Lower leg skin (tissue), 3 donors: ENCODE measurements around the gene TAF11L7.

Experiments used
- CTCF ChIP-seq, 3 donors: fragments of 450-650 bp; IDR thresholded peaks; one replicate each; pipeline ENCODE4 v1.5.1; 2016; ENCODE audit warnings: antibody characterized with exemption in 3 of 3, mild to moderate bottlenecking in 3 of 3, moderate library complexity in 2 of 3
- POLR2A ChIP-seq, 2 donors: fragments of 450-650 bp; IDR thresholded peaks; one replicate each; pipeline ENCODE4 v1.6.1; 2016 to 2017; ENCODE audit warnings: antibody characterized with exemption in 2 of 2, mild to moderate bottlenecking in 1 of 2, moderate library complexity in 1 of 2

DNA sequence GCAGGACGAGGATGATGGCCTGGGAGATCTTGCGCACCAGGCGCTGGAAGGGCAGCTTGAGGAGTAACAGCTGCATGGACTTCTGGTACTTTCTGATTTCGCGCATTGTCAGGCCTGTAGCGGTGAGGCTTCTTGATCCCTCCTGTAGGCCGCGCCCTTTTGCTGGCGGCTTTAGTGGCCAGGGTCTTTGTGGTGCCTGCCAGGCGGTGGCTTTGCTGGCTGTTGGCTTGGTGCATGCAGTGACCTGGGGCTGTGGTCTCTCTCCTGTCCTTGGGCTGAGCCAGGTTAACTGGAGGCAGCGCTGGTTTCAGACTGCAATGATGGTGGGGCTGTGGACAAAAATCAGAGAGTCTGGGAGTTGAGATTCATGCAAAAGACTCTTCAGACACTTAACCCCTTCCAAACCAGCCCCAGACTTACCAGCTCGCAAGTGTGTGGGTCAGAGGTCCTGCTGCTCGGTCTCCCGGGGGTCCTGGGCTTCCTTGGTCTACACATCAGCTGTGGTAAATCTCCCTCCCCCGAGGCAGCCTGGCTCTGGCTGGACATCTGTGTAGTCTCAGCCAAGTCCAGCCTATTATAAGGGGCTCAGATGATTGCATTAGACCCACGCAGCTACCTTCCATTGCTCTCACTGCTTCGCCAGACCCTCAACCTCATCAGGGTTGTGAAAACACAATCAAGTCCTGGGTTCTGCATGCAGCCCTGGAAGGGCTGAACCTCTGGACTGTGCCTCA, 29.5 kb upstream of the TAF11L7 start:
- TF ChIP-seq CTCF (IDR thresholded peaks at IDR 0.05) = no peak
- TF ChIP-seq POLR2A (IDR thresholded peaks at IDR 0.05) = no peak
